G401 (cell line): ENCODE data around the gene CD38. TPM values are rescaled to one million over a fixed set of nuclear protein-coding genes. Genes with fewer than 3 reads are reported as not detected.
A peak's percentile ranks its signal among the peaks of the same experiment; 100 is the strongest.
"Not testable (repeated sequence)": the region's sequence is repeated elsewhere in the genome, so short reads cannot be mapped to it uniquely, and the experiment has no call there.

Experiments used
- DNase-seq: peaks from one replicate; pipeline ENCODE4 v3.0.0-alpha.2; 2015; ENCODE audit warnings: low spot score
- in situ Hi-C: cut with HindIII; loops from 2 replicates; pipeline ENCODE4 v1.10.0; 2016; ENCODE audit warnings: low sequenced_read_pairs, mixed read lengths
- total RNA-seq: library from RNA; depleted of rRNA; stranded (reverse); fragments of >200 nt; shearing (Covaris generic); gene quantifications from 2 replicates; pipeline ENCODE4 v1.2.3, GENCODE V29; 2014

The CD38 gene
- total RNA-seq, 1 experiment from 2014 or later = not detected

GRCh38 chr4:15848191-15848842, 70.2 kb downstream of the CD38 start:
- no peak for DNase-seq
- in situ Hi-C loops = no loop called here

GRCh38 chr4:15851969-15852368, 73.8 kb downstream of the CD38 start:
- in situ Hi-C loops = no loop called here

GRCh38 chr4:15852524-15852923, 74.4 kb downstream of the CD38 start:
- in situ Hi-C loops = no loop called here
- DNase-seq = no peak

More at GRCh38 chr4:15851969-15852368, 73.8 kb downstream of the CD38 start:
- DNase-seq = no peak

GRCh38 chr4:15853345-15853744, 75.2 kb downstream of the CD38 start:
- in situ Hi-C loops = no loop called here
- no peak for DNase-seq

- peak; percentile 62 for DNase-seq
- in situ Hi-C loops = no loop called here
Measured at GRCh38 chr4:15855804-15856475, 77.8 kb downstream of the CD38 start.

- in situ Hi-C loops, DNase-seq: not testable (repeated sequence)
Measured at GRCh38 chr4:15861198-15861597, 83.1 kb downstream of the CD38 start.

- no peak for DNase-seq
- in situ Hi-C loops = no loop called here
Measured at GRCh38 chr4:15864651-15865566, 86.8 kb downstream of the CD38 start.

GRCh38 chr4:15868111-15868510, 90.0 kb downstream of the CD38 start:
- DNase-seq = no peak
- in situ Hi-C loops = no loop called here

GRCh38 chr4:15868826-15869413, 90.8 kb downstream of the CD38 start:
- DNase-seq = no peak
- in situ Hi-C loops = no loop called here

- no peak for DNase-seq
- in situ Hi-C loops = no loop called here
Measured at GRCh38 chr4:15870079-15870478, 92.0 kb downstream of the CD38 start.

GRCh38 chr4:15870921-15871664, 93.0 kb downstream of the CD38 start:
- in situ Hi-C loops = no loop called here
- DNase-seq = no peak

GRCh38 chr4:15873117-15873516, 95.0 kb downstream of the CD38 start:
- in situ Hi-C loops = no loop called here
- no peak for DNase-seq

- in situ Hi-C loops = no loop called here
- DNase-seq = no peak
Measured at GRCh38 chr4:15874671-15875070, 96.5 kb downstream of the CD38 start.

GRCh38 chr4:15875663-15876460, 97.7 kb downstream of the CD38 start:
- in situ Hi-C loops = no loop called here

GRCh38 chr4:15878011-15878410, 99.9 kb downstream of the CD38 start:
- DNase-seq = no peak

More at GRCh38 chr4:15875663-15876460, 97.7 kb downstream of the CD38 start:
- DNase-seq = no peak

GRCh38 chr4:15881820-15882219, 103.7 kb downstream of the CD38 start:
- no peak for DNase-seq
- in situ Hi-C loops = no loop called here

More at GRCh38 chr4:15878011-15878410, 99.9 kb downstream of the CD38 start:
- in situ Hi-C loops = no loop called here

GRCh38 chr4:15882675-15883086, 104.6 kb downstream of the CD38 start:
- in situ Hi-C loops = no loop called here
- peak; percentile 77 for DNase-seq

GRCh38 chr4:15883610-15884243, 105.6 kb downstream of the CD38 start:
- DNase-seq = no peak
- in situ Hi-C loops = no loop called here
